Endothelial cell of umbilical vein (primary cell): Measurements from ENCODE around the gene ACO2. TPM values are rescaled to one million over a fixed set of nuclear protein-coding genes. Genes with fewer than 3 reads are reported as not detected.
A peak's percentile ranks its signal among the peaks of the same experiment; 100 is the strongest.

Experiments
- BruUV-seq: library from RNA; stranded (reverse); fragments of 400-500 nt; replicated peaks from 2 replicates; lab custom pipeline; 2021; lab: Mats Ljungman, UMichigan
- CTCF ChIA-PET: fragments of 300-600, 350-600 bp; sonication (Branson Sonifier 250); formaldehyde crosslinking; loops from one replicate; lab custom pipeline; 2021; ENCODE audit warnings: antibody characterized with exemption, inconsistent platforms; lab: Charles Lee
- POLR2A ChIA-PET: fragments of 300-600, 350-600 bp; sonication (Branson Sonifier 250); formaldehyde crosslinking; loops from one replicate; lab custom pipeline; 2021; ENCODE audit warnings: antibody characterized with exemption, inconsistent platforms; lab: Charles Lee
- DNase-seq: peaks from one replicate; pipeline ENCODE4 v3.0.0-alpha.2; 2011; ENCODE audit warnings: low read depth, low spot score
- FAIRE-seq: peaks from 2 replicates; lab custom pipeline; 2011; peaks lifted over from hg19 to GRCh38; lab: Jason Lieb, UNC
- H2AFZ ChIP-seq: 2 replicates; pipeline ENCODE4 v1.6.0; 2012; ENCODE audit warnings: low read depth, low read length, control low read depth, inconsistent platforms
- H3K27ac ChIP-seq: 2 replicates; pipeline ENCODE4 v1.5.1; 2011; ENCODE audit warnings: low read depth, mild to moderate bottlenecking, control low read depth, low read length, moderate library complexity; ENCODE audit not compliant: insufficient read depth
- H3K27me3 ChIP-seq, 2 experiments: 2 replicates each; pipeline versions ENCODE4 v1.6.0 to v1.6.1; 2011; ENCODE audit warnings: low read length in 2 of 2, mixed read lengths in 1 of 2; ENCODE audit not compliant: control insufficient read depth in 2 of 2, insufficient read depth in 2 of 2
- H3K36me3 ChIP-seq, 2 experiments: 2 replicates in 1 of 2; 3 replicates in 1 of 2; pipeline ENCODE4 v1.5.1; 2011; ENCODE audit warnings: low read length in 2 of 2, mild to moderate bottlenecking in 1 of 2, moderate library complexity in 1 of 2; ENCODE audit not compliant: control insufficient read depth in 2 of 2, insufficient read depth in 2 of 2; ENCODE audit errors: extremely low read depth in 1 of 2
- H3K4me1 ChIP-seq: 3 replicates; pipeline ENCODE4 v1.5.1; 2011; ENCODE audit warnings: mild to moderate bottlenecking, low read length; ENCODE audit not compliant: control insufficient read depth, insufficient read depth; ENCODE audit errors: extremely low read depth
- H3K4me2 ChIP-seq: 2 replicates; pipeline ENCODE4 v1.6.1; 2011; ENCODE audit warnings: low read length, control low read depth, mixed read lengths; ENCODE audit not compliant: insufficient read depth
- H3K4me3 ChIP-seq, 3 experiments: fragments of 200-600 bp in 1 of 3; sonication (generic), shearing (Covaris generic) in 1 of 3; replicated peaks in 1 of 3; 2 replicates each; pipeline ENCODE4 v1.5.1; 2011 to 2016; ENCODE audit warnings: control low read depth in 3 of 3, low read length in 3 of 3, mild to moderate bottlenecking in 2 of 3, inconsistent platforms in 1 of 3, low read depth in 1 of 3, moderate library complexity in 1 of 3; ENCODE audit not compliant: insufficient read depth in 1 of 3
- H3K79me2 ChIP-seq: 2 replicates; pipeline ENCODE4 v1.6.0; 2012; ENCODE audit warnings: low read length, inconsistent platforms; ENCODE audit not compliant: control insufficient read depth, insufficient read depth
- H3K9ac ChIP-seq: replicated peaks from 2 replicates; pipeline ENCODE3; 2011; ENCODE audit warnings: low read length, control low read depth; ENCODE audit not compliant: insufficient read depth; ENCODE audit errors: extremely low read depth
- H3K9me1 ChIP-seq: replicated peaks from 3 replicates; pipeline ENCODE4 v1.6.0; 2011; ENCODE audit warnings: mild to moderate bottlenecking, low read length; ENCODE audit not compliant: control insufficient read depth, insufficient read depth; ENCODE audit errors: extremely low read depth
- H3K9me3 ChIP-seq: replicated peaks from 2 replicates; pipeline ENCODE4 v1.5.1; 2012; ENCODE audit warnings: low read length, inconsistent platforms; ENCODE audit not compliant: control insufficient read depth, insufficient read depth
- H4K20me1 ChIP-seq: replicated peaks from 2 replicates; pipeline ENCODE3; 2011; ENCODE audit warnings: mild to moderate bottlenecking, low read length; ENCODE audit not compliant: control insufficient read depth, insufficient read depth; ENCODE audit errors: extremely low read depth
- POLR2AphosphoS5 ChIP-seq: IDR thresholded peaks from 2 replicates; pipeline ENCODE4 v1.6.1; 2012; ENCODE audit warnings: low read depth, mild to moderate bottlenecking, control low read depth, low read length, moderate library complexity; ENCODE audit not compliant: insufficient read depth
- dilution Hi-C: fragments of 300-500 bp; cut with MboI; formaldehyde crosslinking; loops from one replicate; pipeline ENCODE4 v1.15.0; 2019; ENCODE audit warnings: low sequenced_read_pairs; ENCODE audit not compliant: extremely low pct_ligation_motif_present
- intact Hi-C: fragments of 100-400 bp; cut with micrococcal nuclease; formaldehyde crosslinking; loops from one replicate; pipeline ENCODE4 v1.10.0; 2022
- polyA plus RNA-seq, 4 experiments: library from polyadenylated mRNA; depleted of rRNA in 3 of 4; stranded (reverse) in 3 of 4; unstranded in 1 of 4; fragments of >200 nt; gene quantifications; 2 replicates each; pipeline versions ENCODE4 v1.2.1 to v1.2.3, GENCODE V29; 2011 to 2012; ENCODE audit warnings: missing spikeins in 1 of 4
- total RNA-seq: library from RNA; stranded (reverse); gene quantifications from 2 replicates; pipeline ENCODE4 v1.2.3, GENCODE V29; 2021
- TF ChIP-seq, protein P1 (sequence below), 2 donors: IDR thresholded peaks; 1 replicate in 1 of 2; 2 replicates in 1 of 2; pipeline ENCODE4 v1.5.1; 2011; ENCODE audit warnings: low read length in 2 of 2, mild to moderate bottlenecking in 2 of 2, moderate library complexity in 2 of 2, control low read depth in 1 of 2, inconsistent platforms in 1 of 2, low read depth in 1 of 2; ENCODE audit not compliant: insufficient read depth in 1 of 2; ENCODE audit errors: extremely low read depth in 1 of 2

The ACO2 gene
- total and polyA plus RNA-seq, 2 donors (not counting 3 experiments of a cell fraction or from before 2014, with no cell fraction given) = 63.8 to 79.7 TPM

DNA sequence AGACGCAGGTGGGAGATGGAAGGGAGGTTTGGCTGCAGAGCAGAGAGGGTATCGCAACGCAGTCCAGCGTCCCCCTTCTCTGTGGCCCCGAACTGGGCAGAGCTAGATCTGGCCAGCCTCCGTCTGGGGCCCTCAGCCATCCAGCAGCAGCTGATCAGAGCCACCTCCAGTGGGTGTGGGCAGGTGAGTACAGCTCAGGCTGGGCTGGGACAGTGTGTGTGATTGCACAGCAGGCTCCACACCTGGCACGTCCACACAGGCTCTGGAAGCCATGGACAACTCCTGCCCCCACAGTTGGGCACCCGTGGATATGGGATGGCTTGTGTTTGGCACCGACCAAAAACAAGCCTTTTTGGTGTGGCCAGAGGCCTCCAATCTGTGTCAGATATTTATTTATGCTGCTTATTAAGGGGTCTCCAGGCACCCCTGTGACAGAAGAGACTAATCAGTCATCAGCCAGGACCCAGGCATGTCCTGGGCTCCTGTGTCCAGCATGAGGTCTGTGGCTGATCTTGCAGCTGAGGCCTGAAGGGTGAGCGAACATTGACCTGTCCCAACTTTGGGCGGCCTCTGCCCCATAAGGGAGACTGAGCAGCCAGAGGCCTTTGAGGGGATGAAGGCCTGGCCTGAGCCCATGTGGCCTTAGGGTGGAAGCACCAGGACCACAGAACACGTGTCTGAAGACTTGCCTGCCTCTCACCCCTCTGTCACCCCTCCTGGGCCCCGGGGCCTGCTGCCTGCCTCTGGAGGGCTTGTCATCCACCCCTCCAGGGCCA, 56.7 kb downstream of the ACO2 start:
- CTCF ChIA-PET = interaction anchor here (1.7 to 4.5 kb wide), 3 partner anchors 118 to 603 kb away, joined by 8 to 124 read pairs (median 11); no protein-coding TSS in a partner anchor

More for the DNA sequence above, 56.7 kb downstream of the ACO2 start:
- Histone ChIP-seq H3K27ac (no peak overlapping the region), H3K9me3 (no peaks in the 10 kb centered on the region), H3K79me2 (no peaks in the 10 kb centered on the region), H3K9ac (no peak overlapping the region), H4K20me1 (no peaks in the 10 kb centered on the region), H2AFZ (no peak overlapping the region), H3K4me3 (no peak overlapping the region), H3K27me3 (no peaks in the 10 kb centered on the region), H3K4me1 (no peaks in the 10 kb centered on the region), H3K4me2 (no peak overlapping the region), H3K36me3 (peaks cover 2 to 35% of the 10 kb centered on the region in 2 experiments), H3K9me1 (no peaks in the 10 kb centered on the region)
- dilution Hi-C loops = no loop called here
- POLR2A ChIA-PET = no interaction called here
- FAIRE-seq = no peak
- TF ChIP-seq, protein P1, sequence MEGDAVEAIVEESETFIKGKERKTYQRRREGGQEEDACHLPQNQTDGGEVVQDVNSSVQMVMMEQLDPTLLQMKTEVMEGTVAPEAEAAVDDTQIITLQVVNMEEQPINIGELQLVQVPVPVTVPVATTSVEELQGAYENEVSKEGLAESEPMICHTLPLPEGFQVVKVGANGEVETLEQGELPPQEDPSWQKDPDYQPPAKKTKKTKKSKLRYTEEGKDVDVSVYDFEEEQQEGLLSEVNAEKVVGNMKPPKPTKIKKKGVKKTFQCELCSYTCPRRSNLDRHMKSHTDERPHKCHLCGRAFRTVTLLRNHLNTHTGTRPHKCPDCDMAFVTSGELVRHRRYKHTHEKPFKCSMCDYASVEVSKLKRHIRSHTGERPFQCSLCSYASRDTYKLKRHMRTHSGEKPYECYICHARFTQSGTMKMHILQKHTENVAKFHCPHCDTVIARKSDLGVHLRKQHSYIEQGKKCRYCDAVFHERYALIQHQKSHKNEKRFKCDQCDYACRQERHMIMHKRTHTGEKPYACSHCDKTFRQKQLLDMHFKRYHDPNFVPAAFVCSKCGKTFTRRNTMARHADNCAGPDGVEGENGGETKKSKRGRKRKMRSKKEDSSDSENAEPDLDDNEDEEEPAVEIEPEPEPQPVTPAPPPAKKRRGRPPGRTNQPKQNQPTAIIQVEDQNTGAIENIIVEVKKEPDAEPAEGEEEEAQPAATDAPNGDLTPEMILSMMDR (IDR thresholded peaks at IDR 0.05; ENCODE audit: extremely low read depth in 1 of 2, insufficient read depth in 1 of 2, low read depth in 1 of 2, low read length in 2 of 2) = no peak
- TF ChIP-seq POLR2AphosphoS5 = peak; percentile 7
- DNase-seq = no peak
- BruUV-seq = TSS peak; percentile 15
- intact Hi-C loops = no loop called here
